HL-60 (cell line): ENCODE results near the gene C9orf153.

Experiments
- DNase-seq, 2 experiments: peaks; one replicate each; pipeline ENCODE4 v3.0.0-alpha.2; 2010 to 2020; ENCODE audit warnings: low read depth in 1 of 2, low spot score in 1 of 2
- H3K27ac ChIP-seq: fragments of 250-450 bp; sonication (Bioruptor Pico); replicated peaks from 2 replicates; pipeline ENCODE4 v1.5.1; 2020; ENCODE audit warnings: mild to moderate bottlenecking, moderate library complexity
- H3K27me3 ChIP-seq: fragments of 250-450 bp; sonication (Bioruptor Pico); 2 replicates; pipeline ENCODE4 v1.5.1; 2021; ENCODE audit warnings: mild to moderate bottlenecking, moderate library complexity; ENCODE audit not compliant: insufficient read depth, poor library complexity, severe bottlenecking
- H3K4me3 ChIP-seq: replicated peaks from 2 replicates; pipeline ENCODE4 v1.5.1; 2011; ENCODE audit warnings: mild to moderate bottlenecking, control low read depth, low read length; ENCODE audit not compliant: insufficient read depth
- CTCF ChIP-seq: IDR thresholded peaks from one replicate; pipeline ENCODE4 v1.5.1; 2011; ENCODE audit warnings: low read length, control low read depth, inconsistent platforms; ENCODE audit not compliant: insufficient read depth
- GABPA ChIP-seq: IDR thresholded peaks from 2 replicates; pipeline ENCODE4 v1.6.1; 2012; ENCODE audit warnings: low read depth
- POLR2AphosphoS5 ChIP-seq: IDR thresholded peaks from 2 replicates; pipeline ENCODE4 v1.6.1; 2012; ENCODE audit warnings: low read depth
- REST ChIP-seq: IDR thresholded peaks from 2 replicates; pipeline ENCODE4 v1.6.1; 2012; ENCODE audit warnings: low read depth; ENCODE audit not compliant: insufficient replicate concordance
- SPI1 ChIP-seq: IDR thresholded peaks from 2 replicates; pipeline ENCODE4 v1.6.1; 2012; ENCODE audit warnings: low read depth, mild to moderate bottlenecking, borderline replicate concordance

The C9orf153 gene

GRCh38 chr9:86241216-86241615 is 18.2 kb downstream of the C9orf153 start:
- no peak for DNase-seq
- Histone ChIP-seq H3K27ac (no peak overlapping the region), H3K4me3 (no peak overlapping the region), H3K27me3 (no peaks in the 10 kb centered on the region)
- TF ChIP-seq GABPA (no peak), REST (no peak), CTCF (no peak), SPI1 (no peak), POLR2AphosphoS5 (no peak)

- Histone ChIP-seq H3K4me3 (no peak overlapping the region), H3K27ac (no peak overlapping the region), H3K27me3 (peaks cover 2% of the 10 kb centered on the region)
- no peak for DNase-seq
- TF ChIP-seq CTCF (no peak), POLR2AphosphoS5 (no peak)
Measured at GRCh38 chr9:86238861-86239770, 20.3 kb downstream of the C9orf153 start.

GRCh38 chr9:86230858-86231257 is 28.6 kb downstream of the C9orf153 start:
- no peak overlapping the region for H3K4me3 ChIP-seq
- H3K27me3 ChIP-seq, result no peaks in the 10 kb centered on the region
- TF ChIP-seq SPI1 (no peak), REST (no peak), CTCF (no peak), POLR2AphosphoS5 (no peak), GABPA (no peak)
- H3K27ac ChIP-seq, result no peak overlapping the region
- DNase-seq, result no peak

- Histone ChIP-seq H3K27ac (no peak overlapping the region), H3K4me3 (no peak overlapping the region), H3K27me3 (no peaks in the 10 kb centered on the region)
- no peak for TF ChIP-seq POLR2AphosphoS5
- no peak for TF ChIP-seq SPI1
- TF ChIP-seq CTCF, result no peak
- TF ChIP-seq GABPA, result no peak
- TF ChIP-seq REST, result no peak
- DNase-seq, result no peak
Measured at GRCh38 chr9:86222667-86223066, 36.8 kb downstream of the C9orf153 start.
